HFF-Myc (cell line): ENCODE data around the gene LRRC52.

ENCODE experiments used
- DNase-seq: peaks from one replicate; pipeline ENCODE4 v3.0.0-alpha.2; 2011; ENCODE audit warnings: low read depth; ENCODE audit errors: extremely low read depth
- H3K4me3 ChIP-seq: replicated peaks from 2 replicates; pipeline ENCODE4 v1.5.1; 2011; ENCODE audit warnings: low read depth, mild to moderate bottlenecking, control low read depth, low read length
- TF ChIP-seq, protein P1 (sequence below): IDR thresholded peaks from 2 replicates; pipeline ENCODE4 v1.5.1; 2012; ENCODE audit warnings: mild to moderate bottlenecking, low read depth, low read length, control low read depth; ENCODE audit errors: missing control alignments

LRRC52 gene

DNA sequence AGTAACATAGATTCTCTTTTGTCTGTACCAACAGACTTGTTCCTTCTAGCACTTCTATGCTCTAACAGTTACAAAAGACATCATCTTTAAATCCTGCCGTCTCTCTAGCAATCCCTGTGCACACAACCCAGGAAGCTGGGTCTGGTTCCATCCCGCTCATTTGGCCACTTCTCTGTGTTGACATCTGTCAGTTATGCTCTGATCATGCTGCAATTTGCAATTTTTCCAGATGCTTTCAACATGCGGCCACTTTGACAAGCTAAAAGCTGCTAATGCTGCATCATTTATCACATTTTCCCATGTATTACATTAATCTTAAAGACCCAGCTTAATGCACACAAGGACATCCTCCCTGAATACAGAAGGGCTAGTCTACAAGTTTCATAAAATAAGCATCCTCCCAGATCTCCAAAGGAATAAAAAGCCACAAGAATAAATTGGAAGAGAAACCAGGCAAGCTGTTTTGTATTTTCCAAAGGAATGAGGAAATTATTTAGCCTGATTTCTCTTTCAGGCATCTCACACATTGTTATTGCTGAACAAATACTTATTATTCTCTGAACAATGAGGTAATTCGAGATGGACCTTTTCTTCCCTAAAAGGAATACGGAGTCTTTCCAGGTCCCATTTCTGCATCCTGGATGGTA lies 19.0 kb upstream of the LRRC52 start:
- TF ChIP-seq, protein P1, sequence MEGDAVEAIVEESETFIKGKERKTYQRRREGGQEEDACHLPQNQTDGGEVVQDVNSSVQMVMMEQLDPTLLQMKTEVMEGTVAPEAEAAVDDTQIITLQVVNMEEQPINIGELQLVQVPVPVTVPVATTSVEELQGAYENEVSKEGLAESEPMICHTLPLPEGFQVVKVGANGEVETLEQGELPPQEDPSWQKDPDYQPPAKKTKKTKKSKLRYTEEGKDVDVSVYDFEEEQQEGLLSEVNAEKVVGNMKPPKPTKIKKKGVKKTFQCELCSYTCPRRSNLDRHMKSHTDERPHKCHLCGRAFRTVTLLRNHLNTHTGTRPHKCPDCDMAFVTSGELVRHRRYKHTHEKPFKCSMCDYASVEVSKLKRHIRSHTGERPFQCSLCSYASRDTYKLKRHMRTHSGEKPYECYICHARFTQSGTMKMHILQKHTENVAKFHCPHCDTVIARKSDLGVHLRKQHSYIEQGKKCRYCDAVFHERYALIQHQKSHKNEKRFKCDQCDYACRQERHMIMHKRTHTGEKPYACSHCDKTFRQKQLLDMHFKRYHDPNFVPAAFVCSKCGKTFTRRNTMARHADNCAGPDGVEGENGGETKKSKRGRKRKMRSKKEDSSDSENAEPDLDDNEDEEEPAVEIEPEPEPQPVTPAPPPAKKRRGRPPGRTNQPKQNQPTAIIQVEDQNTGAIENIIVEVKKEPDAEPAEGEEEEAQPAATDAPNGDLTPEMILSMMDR = no peak
- no peak for DNase-seq
- no peak overlapping the region for H3K4me3 ChIP-seq

GRCh38 chr1:165525708-165526107 lies 18.1 kb upstream of the LRRC52 start:
- H3K4me3 ChIP-seq = no peak overlapping the region
- DNase-seq = no peak
- TF ChIP-seq, protein P1 = no peak

- no peak for DNase-seq
- TF ChIP-seq, protein P1 = no peak
- H3K4me3 ChIP-seq = no peak overlapping the region
These were observed 16.4 kb upstream of the LRRC52 start for GRCh38 chr1:165527251-165528007.

- H3K4me3 ChIP-seq = no peak overlapping the region
- TF ChIP-seq, protein P1 = no peak
- DNase-seq = no peak
These were observed 12.8 kb upstream of the LRRC52 start for GRCh38 chr1:165531021-165531420.

GRCh38 chr1:165532053-165532452 lies 11.7 kb upstream of the LRRC52 start:
- no peak overlapping the region for H3K4me3 ChIP-seq
- TF ChIP-seq, protein P1 = no peak
- DNase-seq = no peak

GRCh38 chr1:165533254-165533653 lies 10.5 kb upstream of the LRRC52 start:
- DNase-seq = no peak
- TF ChIP-seq, protein P1 = no peak
- H3K4me3 ChIP-seq = no peak overlapping the region

DNA sequence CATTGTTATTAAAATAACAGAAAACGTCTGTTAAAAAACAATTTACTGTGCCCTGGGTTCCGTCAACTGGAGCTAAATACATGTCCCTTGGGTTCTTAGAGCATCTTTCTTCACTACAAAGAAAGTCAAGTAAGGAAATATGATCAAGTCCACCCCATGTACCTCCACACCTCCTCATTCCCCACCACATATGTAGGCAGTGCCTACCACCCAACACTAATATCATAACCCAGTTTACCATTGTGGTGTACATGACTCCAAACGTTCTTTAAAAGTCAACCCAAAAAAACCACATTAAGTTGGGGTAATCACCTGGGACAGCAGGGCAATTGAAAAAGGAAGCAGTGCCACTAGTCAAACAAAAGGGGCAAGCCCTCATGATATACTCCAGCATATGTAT lies 7.8 kb upstream of the LRRC52 start:
- no peak overlapping the region for H3K4me3 ChIP-seq
- DNase-seq = no peak
- TF ChIP-seq, protein P1 = no peak
